ENCODE results near the gene NCAPG2. TPM values are rescaled to one million over a fixed set of nuclear protein-coding genes. Genes with fewer than 3 reads are reported as not detected.
A peak's percentile ranks its signal among the peaks of the same experiment; 100 is the strongest.

The NCAPG2 gene
- 1 to 10 TPM; 5.3 to 8.5 (median 6.8) TPM for total RNA-seq
- polyA plus RNA-seq: 2.3 TPM
- long read RNA-seq, donor 1, transcript NCAPG2-201 (28 exons, 3,930 nt): major isoform, 5 of 8 reads
- long read RNA-seq, donor 1, partial matches to known transcripts: 0 of 8 reads
- long read RNA-seq, donor 1, other reads (novel, unspliced or antisense): 3 of 8 reads
- long read RNA-seq, donor 2: 0 reads
- long read RNA-seq, donor 3, partial matches to known transcripts: 0 of 7 reads
- long read RNA-seq, donor 3, other reads (novel, unspliced or antisense): 3 of 7 reads
- long read RNA-seq, donor 4, partial matches to known transcripts: 0 of 2 reads
- long read RNA-seq, donor 4, other reads (novel, unspliced or antisense): 1 of 2 reads

- Histone ChIP-seq H3K27me3 (ENCODE audit: control insufficient read depth, insufficient read depth) (no peaks in the 10 kb centered on the region), H3K27ac (ENCODE audit: low read length) (peak within 1 kb of the TSS; percentile 30), H3K9me3 (ENCODE audit: control insufficient read depth, low read length) (no peaks in the 10 kb centered on the region), H3K4me1 (ENCODE audit: control insufficient read depth, insufficient read depth, low read length) (peaks cover 1% of the 10 kb centered on the region), H3K4me3 (ENCODE audit: low read length) (peak within 1 kb of the TSS; percentile 70)
- under 1% methylated on average over 78 of the region's 78 CpGs for WGBS
- intact Hi-C loops (cut with DNase I): no loop called here
- DNase-seq: peak; percentile 99 to 100 (median 100)
- peak; percentile 99 for ATAC-seq
These were observed at the start of gene NCAPG2 for GRCh38 chr7:158704524-158705233. NCAPG2 (minus strand) TSS chr7:158704804; CDS start chr7:158701899, 2,905 bp downstream.

- Histone ChIP-seq H3K27me3 (ENCODE audit: control insufficient read depth, insufficient read depth) (no peaks in the 10 kb centered on the region), H3K27ac (ENCODE audit: low read length) (no peak overlapping the region), H3K4me3 (ENCODE audit: low read length) (no peak overlapping the region), H3K9me3 (ENCODE audit: control insufficient read depth, low read length) (no peaks in the 10 kb centered on the region), H3K4me1 (ENCODE audit: control insufficient read depth, insufficient read depth, low read length) (no peaks in the 10 kb centered on the region)
- intact Hi-C loops (cut with DNase I): no loop called here
- WGBS: 98% methylated on average over 5 of the region's 5 CpGs
- ATAC-seq: no peak
- DNase-seq: no peak
These were observed 49.3 kb upstream of the NCAPG2 start for GRCh38 chr7:158753900-158754299.

DNA sequence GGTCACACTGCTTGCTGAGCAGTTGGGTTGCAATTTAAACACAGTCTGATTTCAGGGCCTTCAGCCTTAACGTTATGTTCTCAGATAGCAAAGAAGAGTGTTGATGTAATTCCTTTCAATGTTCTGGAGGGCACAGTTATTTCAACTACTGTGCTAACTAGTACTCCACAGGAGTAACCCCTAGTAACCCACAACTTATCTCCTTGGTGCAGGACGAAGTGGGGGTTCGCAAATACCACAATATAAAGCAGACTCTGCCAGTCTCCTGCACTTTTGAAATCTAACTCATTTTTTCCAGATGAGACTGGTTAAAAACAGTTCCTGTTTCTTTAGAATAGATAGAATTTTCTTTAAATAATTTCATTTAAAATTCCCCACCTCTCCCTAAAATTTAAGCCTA lies 47.1 kb upstream of the NCAPG2 start:
- Histone ChIP-seq H3K4me1 (ENCODE audit: control insufficient read depth, insufficient read depth, low read length) (no peaks in the 10 kb centered on the region), H3K9me3 (ENCODE audit: control insufficient read depth, low read length) (no peaks in the 10 kb centered on the region), H3K4me3 (ENCODE audit: low read length) (no peak overlapping the region), H3K27ac (ENCODE audit: low read length) (no peak overlapping the region), H3K27me3 (ENCODE audit: control insufficient read depth, insufficient read depth) (no peaks in the 10 kb centered on the region)
- ATAC-seq: no peak
- intact Hi-C loops (cut with DNase I): no loop called here
- 80% methylated on average over 3 of the region's 3 CpGs for WGBS
- no peak for DNase-seq

GRCh38 chr7:158751199-158751598 lies 46.6 kb upstream of the NCAPG2 start:
- no peaks in the 10 kb centered on the region for H3K27me3 ChIP-seq (ENCODE audit: control insufficient read depth, insufficient read depth)
- H3K4me1 ChIP-seq (ENCODE audit: control insufficient read depth, insufficient read depth, low read length): no peaks in the 10 kb centered on the region
- no peak overlapping the region for H3K27ac ChIP-seq (ENCODE audit: low read length)
- no peak for ATAC-seq
- no peak overlapping the region for H3K4me3 ChIP-seq (ENCODE audit: low read length)
- no peak for DNase-seq
- H3K9me3 ChIP-seq (ENCODE audit: control insufficient read depth, low read length): no peaks in the 10 kb centered on the region
- WGBS: 96% methylated on average over 2 of the region's 2 CpGs
- intact Hi-C loops (cut with DNase I): no loop called here

DNA sequence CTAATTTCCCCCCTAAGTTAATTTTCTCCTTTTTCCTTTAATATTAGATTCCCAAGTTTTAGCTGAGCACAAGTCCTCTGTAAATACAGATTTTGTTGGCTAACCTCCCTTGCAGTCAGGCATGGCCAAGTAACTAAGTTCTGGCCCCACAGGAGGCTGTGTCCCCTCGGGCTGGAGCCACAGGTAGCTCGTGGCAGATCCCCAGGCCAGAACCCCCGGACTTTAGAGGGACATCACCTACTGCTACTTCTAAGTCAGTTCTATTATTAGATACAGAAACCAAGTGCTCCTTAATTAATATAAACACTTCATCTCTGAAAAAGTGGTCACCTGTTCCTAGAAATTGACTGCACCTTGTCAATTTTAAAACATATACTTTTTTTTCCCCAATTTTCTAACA lies 46.1 kb upstream of the NCAPG2 start:
- intact Hi-C loops (cut with DNase I): no loop called here
- WGBS: 87% methylated on average over 3 of the region's 3 CpGs
- H3K27ac ChIP-seq (ENCODE audit: low read length): no peak overlapping the region

GRCh38 chr7:158749396-158749795 lies 44.8 kb upstream of the NCAPG2 start:
- H3K4me3 ChIP-seq (ENCODE audit: low read length): no peak overlapping the region

More for the DNA sequence above, 46.1 kb upstream of the NCAPG2 start:
- ATAC-seq (no peak), DNase-seq (no peak)
- Histone ChIP-seq H3K9me3 (ENCODE audit: control insufficient read depth, low read length) (no peaks in the 10 kb centered on the region), H3K4me3 (ENCODE audit: low read length) (no peak overlapping the region), H3K4me1 (ENCODE audit: control insufficient read depth, insufficient read depth, low read length) (no peaks in the 10 kb centered on the region), H3K27me3 (ENCODE audit: control insufficient read depth, insufficient read depth) (no peaks in the 10 kb centered on the region)

GRCh38 chr7:158748335-158748734 lies 43.7 kb upstream of the NCAPG2 start:
- Histone ChIP-seq H3K27me3 (ENCODE audit: control insufficient read depth, insufficient read depth) (no peaks in the 10 kb centered on the region), H3K9me3 (ENCODE audit: control insufficient read depth, low read length) (no peaks in the 10 kb centered on the region), H3K4me1 (ENCODE audit: control insufficient read depth, insufficient read depth, low read length) (no peaks in the 10 kb centered on the region), H3K4me3 (ENCODE audit: low read length) (no peak overlapping the region), H3K27ac (ENCODE audit: low read length) (no peak overlapping the region)
- intact Hi-C loops (cut with DNase I): no loop called here
- ATAC-seq (no peak), DNase-seq (no peak)
- 91% methylated on average over 10 of the region's 10 CpGs for WGBS

More at GRCh38 chr7:158749396-158749795, 44.8 kb upstream of the NCAPG2 start:
- Histone ChIP-seq H3K27ac (ENCODE audit: low read length) (no peak overlapping the region), H3K4me1 (ENCODE audit: control insufficient read depth, insufficient read depth, low read length) (no peaks in the 10 kb centered on the region), H3K9me3 (ENCODE audit: control insufficient read depth, low read length) (no peaks in the 10 kb centered on the region), H3K27me3 (ENCODE audit: control insufficient read depth, insufficient read depth) (no peaks in the 10 kb centered on the region)
- intact Hi-C loops (cut with DNase I): no loop called here
- WGBS: 92% methylated on average over 9 of the region's 9 CpGs
- no peak for ATAC-seq
- DNase-seq: no peak

DNA sequence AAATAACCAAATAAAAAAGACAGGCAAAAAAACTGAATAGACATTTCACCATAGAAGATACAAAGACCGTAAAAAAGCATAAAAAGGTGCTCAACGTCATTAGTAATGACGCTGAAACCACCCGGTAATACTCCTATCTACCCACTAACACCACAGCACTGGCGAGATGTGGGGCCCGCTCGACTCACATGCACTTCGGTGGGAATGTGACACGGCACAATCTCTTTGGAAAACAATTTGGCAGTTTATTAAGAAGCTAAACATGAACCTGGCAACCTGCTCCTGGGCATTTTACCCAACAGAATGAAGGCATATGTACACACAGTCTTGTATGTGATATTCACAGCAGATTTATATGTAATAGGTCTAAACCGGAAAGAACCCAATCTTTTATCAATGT lies 42.8 kb upstream of the NCAPG2 start:
- ATAC-seq (no peak), DNase-seq (no peak)
- intact Hi-C loops (cut with DNase I): no loop called here
- Histone ChIP-seq H3K27ac (ENCODE audit: low read length) (no peak overlapping the region), H3K27me3 (ENCODE audit: control insufficient read depth, insufficient read depth) (no peaks in the 10 kb centered on the region), H3K9me3 (ENCODE audit: control insufficient read depth, low read length) (no peaks in the 10 kb centered on the region), H3K4me1 (ENCODE audit: control insufficient read depth, insufficient read depth, low read length) (no peaks in the 10 kb centered on the region), H3K4me3 (ENCODE audit: low read length) (no peak overlapping the region)
- 93% methylated on average over 10 of the region's 10 CpGs for WGBS

- H3K4me3 ChIP-seq (ENCODE audit: low read length): no peak overlapping the region
- 87% methylated on average over 9 of the region's 9 CpGs for WGBS
- H3K27me3 ChIP-seq (ENCODE audit: control insufficient read depth, insufficient read depth): no peaks in the 10 kb centered on the region
- no peaks in the 10 kb centered on the region for H3K9me3 ChIP-seq (ENCODE audit: control insufficient read depth, low read length)
- no peaks in the 10 kb centered on the region for H3K4me1 ChIP-seq (ENCODE audit: control insufficient read depth, insufficient read depth, low read length)
- no peak for DNase-seq
- no peak overlapping the region for H3K27ac ChIP-seq (ENCODE audit: low read length)
- ATAC-seq: no peak
- intact Hi-C loops (cut with DNase I): no loop called here
These were observed 42.4 kb upstream of the NCAPG2 start for GRCh38 chr7:158746957-158747356.

DNA sequence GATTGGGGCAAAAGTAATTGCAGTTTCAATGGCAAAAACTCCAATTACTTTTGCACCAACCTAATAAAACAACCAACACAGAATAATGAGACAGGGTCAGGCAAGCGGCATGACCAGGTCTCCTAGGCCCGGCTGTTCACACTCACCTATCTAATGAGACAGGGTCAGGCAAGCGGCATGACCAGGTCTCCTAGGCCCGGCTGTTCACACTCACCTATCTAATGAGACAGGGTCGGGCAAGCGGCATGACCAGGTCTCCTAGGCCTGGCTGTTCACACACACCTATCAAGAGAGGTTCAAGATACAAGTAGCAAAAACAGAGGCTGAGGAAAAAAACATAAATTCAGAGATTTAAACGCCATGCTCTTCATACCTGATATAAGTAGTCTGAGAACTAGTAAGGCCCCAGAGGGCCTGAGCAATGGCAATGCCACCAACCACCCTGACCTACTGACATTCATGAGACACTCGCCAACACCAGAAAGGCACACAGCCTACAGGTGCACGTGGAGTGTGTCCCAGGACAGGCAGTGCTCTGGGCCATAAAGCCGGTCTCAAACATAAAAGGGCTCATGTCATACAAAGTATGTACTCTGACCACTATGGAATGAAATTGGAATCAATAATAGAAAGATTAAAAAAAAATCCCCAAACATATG lies 40.6 kb upstream of the NCAPG2 start:
- 92% methylated on average over 10 of the region's 10 CpGs for WGBS
- no peak for DNase-seq
- no peak for ATAC-seq
- Histone ChIP-seq H3K27ac (ENCODE audit: low read length) (no peak overlapping the region), H3K4me3 (ENCODE audit: low read length) (no peak overlapping the region), H3K4me1 (ENCODE audit: control insufficient read depth, insufficient read depth, low read length) (no peaks in the 10 kb centered on the region), H3K27me3 (ENCODE audit: control insufficient read depth, insufficient read depth) (no peaks in the 10 kb centered on the region), H3K9me3 (ENCODE audit: control insufficient read depth, low read length) (no peaks in the 10 kb centered on the region)
- intact Hi-C loops (cut with DNase I): no loop called here

GRCh38 chr7:158744070-158744469 lies 39.5 kb upstream of the NCAPG2 start:
- WGBS: 94% methylated on average over 4 of the region's 4 CpGs
- Histone ChIP-seq H3K27ac (ENCODE audit: low read length) (no peak overlapping the region), H3K4me3 (ENCODE audit: low read length) (no peak overlapping the region), H3K9me3 (ENCODE audit: control insufficient read depth, low read length) (no peaks in the 10 kb centered on the region), H3K4me1 (ENCODE audit: control insufficient read depth, insufficient read depth, low read length) (no peaks in the 10 kb centered on the region), H3K27me3 (ENCODE audit: control insufficient read depth, insufficient read depth) (no peaks in the 10 kb centered on the region)
- DNase-seq: no peak
- intact Hi-C loops (cut with DNase I): no loop called here
- ATAC-seq: no peak

Measured in right cardiac atrium (tissue), 5 donors.